Activated T-helper 1 cell treated with anti-CD3 and anti-CD28 coated beads, Interleukin-2, amount 50 U/mL, for 16 hours (primary cell): Measurements from ENCODE around the gene NEO1.

Source experiments
- DNase-seq, 2 donors: peaks; one replicate each; pipeline ENCODE4 v3.0.0-alpha.2; 2020; ENCODE audit warnings: low read depth in 1 of 2, low spot score in 1 of 2

Gene NEO1, protein sequence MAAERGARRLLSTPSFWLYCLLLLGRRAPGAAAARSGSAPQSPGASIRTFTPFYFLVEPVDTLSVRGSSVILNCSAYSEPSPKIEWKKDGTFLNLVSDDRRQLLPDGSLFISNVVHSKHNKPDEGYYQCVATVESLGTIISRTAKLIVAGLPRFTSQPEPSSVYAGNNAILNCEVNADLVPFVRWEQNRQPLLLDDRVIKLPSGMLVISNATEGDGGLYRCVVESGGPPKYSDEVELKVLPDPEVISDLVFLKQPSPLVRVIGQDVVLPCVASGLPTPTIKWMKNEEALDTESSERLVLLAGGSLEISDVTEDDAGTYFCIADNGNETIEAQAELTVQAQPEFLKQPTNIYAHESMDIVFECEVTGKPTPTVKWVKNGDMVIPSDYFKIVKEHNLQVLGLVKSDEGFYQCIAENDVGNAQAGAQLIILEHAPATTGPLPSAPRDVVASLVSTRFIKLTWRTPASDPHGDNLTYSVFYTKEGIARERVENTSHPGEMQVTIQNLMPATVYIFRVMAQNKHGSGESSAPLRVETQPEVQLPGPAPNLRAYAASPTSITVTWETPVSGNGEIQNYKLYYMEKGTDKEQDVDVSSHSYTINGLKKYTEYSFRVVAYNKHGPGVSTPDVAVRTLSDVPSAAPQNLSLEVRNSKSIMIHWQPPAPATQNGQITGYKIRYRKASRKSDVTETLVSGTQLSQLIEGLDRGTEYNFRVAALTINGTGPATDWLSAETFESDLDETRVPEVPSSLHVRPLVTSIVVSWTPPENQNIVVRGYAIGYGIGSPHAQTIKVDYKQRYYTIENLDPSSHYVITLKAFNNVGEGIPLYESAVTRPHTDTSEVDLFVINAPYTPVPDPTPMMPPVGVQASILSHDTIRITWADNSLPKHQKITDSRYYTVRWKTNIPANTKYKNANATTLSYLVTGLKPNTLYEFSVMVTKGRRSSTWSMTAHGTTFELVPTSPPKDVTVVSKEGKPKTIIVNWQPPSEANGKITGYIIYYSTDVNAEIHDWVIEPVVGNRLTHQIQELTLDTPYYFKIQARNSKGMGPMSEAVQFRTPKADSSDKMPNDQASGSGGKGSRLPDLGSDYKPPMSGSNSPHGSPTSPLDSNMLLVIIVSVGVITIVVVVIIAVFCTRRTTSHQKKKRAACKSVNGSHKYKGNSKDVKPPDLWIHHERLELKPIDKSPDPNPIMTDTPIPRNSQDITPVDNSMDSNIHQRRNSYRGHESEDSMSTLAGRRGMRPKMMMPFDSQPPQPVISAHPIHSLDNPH (N-terminal part only)

DNA sequence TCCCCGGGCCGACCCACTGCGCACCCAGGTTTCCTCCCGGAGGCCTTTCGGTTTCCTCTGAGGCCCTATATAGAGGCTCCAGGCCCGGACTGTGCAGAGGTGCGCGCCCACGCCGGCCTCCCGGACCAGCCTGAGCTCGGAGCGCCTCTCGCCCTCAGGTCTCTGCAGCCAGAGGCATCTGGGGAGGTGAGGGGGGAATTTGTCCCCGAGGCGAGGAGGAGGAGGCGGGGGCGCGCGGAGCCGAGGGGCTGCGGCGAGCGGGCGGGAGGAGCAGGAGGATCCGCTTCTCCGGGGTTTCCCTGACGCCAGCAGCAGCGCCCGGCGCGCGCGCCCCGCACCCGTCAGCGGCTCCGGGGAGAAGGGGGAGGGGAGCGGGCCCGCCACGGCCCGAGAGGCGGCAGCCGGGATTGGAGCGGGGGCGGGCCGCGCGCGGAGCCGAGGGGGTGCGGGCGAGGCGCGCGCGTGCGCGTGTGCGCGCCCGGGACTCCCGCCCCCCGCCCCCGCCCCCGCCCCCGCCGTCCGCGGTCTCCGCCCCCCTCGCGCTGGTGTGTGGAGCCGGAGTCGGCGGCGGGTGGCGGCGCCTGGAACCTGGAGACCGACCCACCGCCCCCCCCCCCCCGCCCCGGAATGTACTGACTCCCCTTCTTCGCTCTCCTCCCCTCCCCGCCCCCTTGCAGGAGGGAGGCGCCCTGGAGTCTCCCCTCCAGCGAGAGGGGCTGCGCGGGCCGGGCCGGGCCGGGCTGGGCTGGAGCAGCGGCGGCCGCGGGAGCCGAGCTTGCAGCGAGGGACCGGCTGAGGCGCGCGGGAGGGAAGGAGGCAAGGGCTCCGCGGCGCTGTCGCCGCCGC, at the start of gene NEO1:
TSS of gene NEO1 (plus strand) at position 657 of the 846 bp plus-strand sequence. CDS start 213 bp downstream, outside the sequence.
- peak; percentile 65 to 80 for DNase-seq

DNA sequence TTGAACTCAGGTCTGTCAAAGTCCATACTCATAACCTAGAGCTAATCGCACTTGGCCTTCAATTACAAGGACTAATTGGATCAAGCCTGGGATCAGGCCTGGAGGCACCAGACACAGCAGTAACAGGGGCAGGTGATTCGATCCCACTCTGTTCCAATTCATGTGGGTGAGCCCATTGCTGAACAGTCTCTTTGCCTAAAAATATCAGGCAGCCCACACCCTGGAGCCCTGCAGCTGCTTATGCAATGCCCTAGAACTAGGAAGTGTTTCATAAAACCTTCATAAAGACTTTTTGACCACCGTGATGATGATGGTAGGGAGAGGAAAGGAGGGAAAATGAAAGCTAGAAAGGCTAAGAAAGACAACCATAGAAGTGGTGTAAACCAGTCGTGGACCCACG, 47.8 kb upstream of the NEO1 start:
- no peak for DNase-seq

DNA sequence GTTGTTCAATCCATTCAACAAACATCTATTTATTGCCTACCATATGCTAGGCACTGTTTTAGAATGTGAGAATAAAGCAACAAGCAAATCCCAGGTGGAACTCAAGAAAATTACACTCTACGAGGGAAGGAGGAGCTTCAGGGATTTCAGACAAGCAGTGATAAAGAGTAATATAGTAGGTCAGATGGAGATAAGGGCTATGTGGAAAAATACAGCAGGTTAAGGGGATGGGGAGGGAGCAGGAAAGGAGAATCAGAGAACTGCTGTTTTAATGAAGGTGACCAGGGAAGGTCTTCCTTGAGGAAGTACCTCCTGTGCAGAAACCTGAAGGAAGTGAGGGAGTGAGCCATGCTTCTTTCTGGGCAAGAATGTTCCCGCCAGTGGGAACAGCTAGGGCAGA, 47.2 kb upstream of the NEO1 start:
- DNase-seq, result no peak

DNA sequence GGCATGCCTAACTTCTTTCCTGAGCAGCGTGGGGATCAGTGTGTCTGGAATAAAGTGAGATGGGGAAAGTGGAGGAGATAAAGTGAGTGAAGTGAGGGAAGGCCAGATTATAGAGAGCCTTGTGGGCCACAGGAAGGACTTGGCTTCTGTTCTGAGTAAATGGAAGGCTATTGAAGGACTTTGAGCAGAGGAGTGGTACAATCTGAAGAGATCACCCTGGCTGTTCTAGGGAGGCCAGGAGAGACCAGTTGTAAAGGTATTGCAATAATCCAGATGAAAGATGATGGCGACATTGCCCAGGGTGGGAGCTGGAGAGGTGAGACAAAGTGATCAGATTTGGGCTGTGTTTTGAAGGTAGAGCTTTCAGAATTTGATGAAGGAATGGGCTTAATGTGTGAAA, 46.8 kb upstream of the NEO1 start:
- DNase-seq, result no peak

DNA sequence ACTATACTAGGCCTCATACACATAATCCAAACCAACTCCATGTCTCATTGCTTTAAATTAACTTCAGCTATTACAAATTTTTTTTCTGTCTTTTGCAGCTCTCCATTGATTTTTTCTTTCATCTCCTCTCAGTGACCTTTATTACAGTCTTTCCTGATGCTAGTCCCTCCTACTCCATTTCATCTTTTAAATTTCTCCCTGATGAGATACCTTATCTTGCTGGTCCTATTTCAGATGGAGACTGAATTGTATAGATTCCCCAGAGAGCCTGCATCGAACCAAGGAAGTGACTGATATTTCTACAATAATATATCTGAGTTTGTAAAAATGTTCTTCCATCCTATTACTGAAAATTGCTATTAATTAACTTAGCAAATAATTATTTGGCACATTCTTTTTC, 45.7 kb upstream of the NEO1 start:
- DNase-seq, result no peak

DNA sequence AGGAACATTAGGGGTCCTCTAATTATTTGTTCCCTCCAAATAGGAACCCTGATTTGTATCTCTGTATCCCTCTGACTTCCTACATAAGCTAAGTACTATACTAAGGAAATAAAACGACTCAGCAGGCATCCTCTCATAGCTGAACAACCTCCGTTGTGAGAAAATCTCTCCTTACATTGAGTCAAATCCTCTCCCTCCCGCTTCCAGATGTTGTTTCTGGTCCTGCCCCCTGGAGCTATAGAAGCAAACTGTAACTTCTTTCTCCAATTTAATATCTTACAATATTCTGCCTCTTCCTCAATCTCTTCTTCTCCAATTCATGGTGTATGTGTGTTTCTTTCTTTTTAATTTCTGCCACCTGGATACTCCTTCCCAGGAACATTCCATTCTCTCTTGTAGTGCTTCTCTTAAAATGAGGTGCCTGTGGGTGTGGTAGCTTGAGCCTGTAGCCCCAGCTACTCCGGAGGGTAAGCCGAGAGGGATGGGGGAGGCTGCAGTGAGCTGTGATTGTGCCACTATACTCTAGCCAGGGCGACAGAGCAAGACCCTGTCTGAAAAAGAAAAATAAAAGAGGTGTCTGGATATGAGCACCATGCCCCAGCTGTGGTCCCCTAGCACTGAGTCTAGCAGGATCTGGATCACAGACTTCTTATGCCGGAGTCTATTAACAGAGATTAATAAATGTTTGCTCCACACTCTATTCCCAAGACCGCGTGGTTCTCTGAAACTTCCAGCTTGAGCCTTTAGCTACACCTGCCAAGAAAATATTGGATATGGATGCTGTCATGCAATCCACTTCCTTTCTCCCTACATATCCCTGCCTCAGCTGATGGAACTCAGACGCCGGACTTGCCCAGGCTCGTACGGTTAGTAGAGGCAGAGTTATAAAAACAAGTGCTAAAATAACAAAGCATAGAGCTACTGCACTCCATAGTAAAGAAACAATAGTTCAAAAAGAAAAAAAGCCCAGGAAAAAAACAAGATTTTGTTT, 42.9 kb upstream of the NEO1 start:
- DNase-seq, result no peak

DNA sequence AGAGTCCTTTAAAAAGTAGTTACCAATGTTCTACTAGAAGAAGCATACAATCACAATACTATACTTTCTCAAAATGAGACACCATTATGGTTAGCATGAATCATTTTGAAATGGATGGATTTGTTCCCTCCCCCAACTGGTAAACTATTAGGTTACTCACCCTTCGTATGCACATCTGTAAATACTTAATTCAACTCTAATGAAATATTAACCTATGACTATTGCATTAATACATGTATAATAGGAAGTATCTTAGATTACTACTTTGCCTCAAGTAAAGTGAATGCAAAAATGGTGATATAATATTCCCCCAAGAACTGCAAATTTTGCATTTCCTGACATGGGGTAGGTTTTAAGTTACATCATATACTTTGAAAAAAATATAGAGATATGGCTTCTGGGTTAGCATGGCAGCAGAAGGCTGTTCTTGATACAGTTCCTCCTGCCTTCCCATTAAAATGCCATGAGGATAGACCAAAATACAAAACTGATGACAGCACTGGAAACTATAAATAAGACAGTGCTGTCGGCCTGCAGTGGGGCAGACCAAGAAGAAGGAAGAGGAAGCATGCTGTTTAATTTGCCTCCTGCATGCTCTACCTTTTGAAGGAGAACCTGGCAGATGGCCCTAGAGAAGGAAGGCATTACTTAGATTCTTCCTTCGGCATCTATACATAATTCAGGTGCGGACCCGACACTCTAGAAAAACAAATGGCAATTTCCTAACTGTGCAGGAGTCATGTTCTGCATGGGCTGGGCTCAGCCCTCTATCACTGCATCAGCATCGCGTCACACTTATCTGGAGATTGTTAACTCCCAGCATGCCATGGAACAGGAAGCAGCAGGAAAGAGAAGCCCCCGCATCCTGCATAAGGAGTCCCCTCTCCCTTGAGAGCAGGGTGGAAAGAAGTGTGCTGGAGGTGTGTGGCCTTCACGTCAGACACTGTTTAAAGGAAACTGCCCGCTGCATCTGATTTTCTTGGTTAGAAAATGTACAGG, 41.8 kb upstream of the NEO1 start:
- DNase-seq, result no peak

DNA sequence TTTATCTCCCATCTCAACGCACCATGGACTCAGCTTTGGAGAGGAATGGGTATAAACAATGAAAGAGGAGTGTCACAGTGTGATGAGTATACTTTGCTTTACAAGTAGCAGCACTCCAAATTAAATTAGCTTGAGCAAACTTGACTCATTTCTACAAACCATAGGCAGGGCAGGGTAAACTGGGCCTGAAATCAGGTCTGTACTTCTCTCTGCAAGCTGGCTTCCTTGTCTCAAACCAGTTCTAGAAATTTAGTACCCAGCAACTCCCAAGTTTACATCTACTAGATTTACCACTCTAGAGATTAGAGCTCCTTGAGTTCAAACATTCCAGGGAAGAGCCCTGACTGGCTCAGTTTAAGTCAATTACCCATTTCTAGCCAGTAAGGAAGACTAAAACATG, 37.4 kb upstream of the NEO1 start:
- no peak for DNase-seq

DNA sequence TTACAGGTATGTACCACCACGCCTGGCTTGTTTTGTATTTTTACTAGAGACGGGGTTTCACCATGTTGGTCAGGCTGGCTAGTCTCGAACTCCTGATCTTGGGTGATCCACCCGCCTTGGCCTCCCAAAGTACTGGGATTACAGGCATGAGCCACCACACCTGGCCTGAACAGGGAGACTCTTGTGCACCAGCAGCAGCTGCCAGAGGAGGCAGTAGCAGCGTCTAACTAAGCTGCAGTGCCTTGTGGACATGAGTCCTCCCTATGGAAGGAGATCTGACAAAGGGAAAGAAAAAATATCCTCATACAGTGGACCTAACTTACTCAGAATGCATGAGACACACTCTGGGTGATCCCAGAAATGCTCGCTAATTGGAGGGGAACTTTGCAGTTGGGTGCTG, 36.8 kb upstream of the NEO1 start:
- no peak for DNase-seq

DNA sequence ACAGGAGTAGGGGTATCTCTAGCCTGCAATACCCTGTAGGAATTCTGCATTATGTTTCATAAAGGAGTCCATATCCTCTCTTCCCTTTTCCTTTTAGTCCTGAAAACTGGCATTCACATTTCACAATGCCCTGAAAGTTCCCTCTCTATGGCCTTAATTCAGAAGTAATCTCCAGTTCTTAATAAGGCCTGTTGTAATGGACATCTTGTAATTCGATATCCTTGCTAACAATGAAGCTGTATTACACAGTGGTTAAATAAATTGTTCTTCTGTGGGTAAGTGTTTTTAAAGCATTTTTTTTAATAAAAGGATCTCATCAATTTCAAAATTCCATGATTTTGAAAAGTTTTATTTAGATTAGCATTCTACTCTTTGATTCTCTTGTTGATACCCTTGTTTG, 34.3 kb upstream of the NEO1 start:
- DNase-seq, result no peak

DNA sequence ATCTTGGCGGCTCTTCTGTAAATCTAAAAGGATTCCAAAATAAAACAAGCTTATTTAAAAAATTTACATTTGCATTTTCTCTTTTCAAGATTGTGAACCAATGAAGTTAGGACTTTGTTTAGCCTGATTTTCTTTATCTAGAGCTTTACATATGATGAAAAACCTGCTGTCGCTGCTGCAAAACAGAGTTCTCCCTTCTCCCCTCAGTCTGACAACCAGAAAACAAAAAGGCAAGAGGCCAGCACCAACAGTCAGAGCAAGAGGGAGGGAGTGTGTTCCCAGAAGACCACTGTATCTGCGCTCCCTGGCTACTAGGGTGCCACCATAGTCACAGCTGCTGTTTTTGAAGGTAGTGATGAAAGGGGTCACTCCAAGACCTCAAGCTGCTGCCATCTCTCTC, 33.1 kb upstream of the NEO1 start:
- no peak for DNase-seq

DNA sequence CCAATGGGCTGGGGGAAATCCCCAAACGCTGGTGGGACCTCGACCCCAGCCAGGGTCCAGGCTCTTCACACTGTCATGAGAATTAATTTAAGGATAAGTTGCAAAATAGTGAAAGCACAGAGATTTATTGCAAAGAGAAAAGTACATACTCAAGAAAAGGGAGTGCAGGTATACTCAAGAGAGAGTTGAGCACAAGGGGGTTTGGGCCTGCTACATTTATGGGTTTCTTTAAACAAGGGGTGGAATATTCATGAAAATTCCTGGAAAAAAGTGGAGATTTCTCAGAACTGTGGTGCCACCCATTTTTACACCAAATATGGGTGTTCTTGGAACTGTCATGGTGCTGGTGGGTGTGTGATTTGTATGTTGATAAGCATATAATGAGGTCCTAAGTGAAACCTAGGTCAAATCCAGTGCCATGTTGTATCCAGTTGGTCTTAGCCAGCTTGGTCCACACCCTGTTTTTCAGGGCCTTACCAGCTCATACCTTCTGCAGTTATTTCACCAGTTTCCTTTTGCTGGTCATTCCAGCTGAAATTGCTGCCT, 32.6 kb upstream of the NEO1 start:
- DNase-seq, result no peak

DNA sequence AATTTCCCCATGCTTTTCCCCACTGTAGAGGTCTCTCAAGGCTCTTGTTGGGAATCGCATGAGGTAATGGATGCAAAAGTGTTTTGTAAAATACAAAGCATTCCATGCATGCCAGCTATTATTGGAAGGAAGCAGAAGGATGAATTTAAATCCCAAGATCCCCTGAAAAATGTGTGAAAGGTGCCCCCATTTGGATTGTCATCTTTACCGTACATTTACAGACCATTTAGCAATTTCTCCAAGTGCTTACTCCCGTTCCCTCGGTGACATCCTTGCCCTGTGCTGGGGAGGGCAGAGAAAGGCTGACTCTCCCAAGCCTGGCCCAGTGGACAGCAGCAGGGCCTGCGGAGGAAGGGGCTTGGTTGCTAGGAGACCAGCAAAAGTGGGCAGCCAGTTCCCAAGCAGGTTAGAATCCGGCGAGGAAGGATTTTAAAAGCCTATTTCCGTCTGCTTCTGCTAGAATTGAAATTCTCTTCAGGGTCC, 31.1 kb upstream of the NEO1 start:
- DNase-seq, result no peak

DNA sequence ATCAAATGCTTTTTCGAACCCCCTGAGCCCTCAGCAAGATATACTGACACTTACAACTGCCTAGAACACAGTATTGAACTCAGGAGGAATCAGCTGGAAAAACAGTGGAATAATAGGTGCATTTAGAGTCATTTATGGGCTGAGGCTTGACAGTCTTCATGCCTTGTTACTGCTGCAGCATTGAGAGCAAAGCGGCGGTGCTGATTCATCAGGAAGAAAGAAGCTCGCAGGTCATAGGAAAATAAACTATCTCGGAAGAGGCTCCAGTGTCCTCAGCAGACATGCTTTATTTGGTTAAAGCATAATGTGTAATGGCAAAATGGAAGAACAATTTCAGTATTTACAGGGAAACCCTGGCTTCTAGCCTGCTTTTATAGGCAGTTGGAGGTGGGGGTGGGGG, 30.1 kb upstream of the NEO1 start:
- DNase-seq, result no peak

DNA sequence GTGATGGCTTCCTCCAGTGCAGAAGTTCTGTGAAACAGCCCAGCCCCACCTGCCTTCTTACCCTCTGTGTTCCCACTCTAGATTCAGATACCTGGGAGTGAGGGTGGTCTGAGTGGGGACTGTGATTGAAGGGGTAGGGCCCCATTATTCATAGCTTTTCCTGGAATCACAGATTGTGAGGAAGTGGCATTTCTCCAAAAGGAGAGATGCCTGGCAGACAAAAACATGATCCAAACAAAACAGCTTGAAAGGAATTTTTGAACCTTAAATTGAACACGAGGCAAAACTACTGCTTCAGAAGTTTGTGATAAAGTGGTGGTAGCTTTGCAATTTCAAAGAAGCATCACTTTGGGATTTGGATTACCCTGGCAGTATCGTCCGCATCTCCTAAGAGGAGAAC, 29.2 kb upstream of the NEO1 start:
- no peak for DNase-seq

DNA sequence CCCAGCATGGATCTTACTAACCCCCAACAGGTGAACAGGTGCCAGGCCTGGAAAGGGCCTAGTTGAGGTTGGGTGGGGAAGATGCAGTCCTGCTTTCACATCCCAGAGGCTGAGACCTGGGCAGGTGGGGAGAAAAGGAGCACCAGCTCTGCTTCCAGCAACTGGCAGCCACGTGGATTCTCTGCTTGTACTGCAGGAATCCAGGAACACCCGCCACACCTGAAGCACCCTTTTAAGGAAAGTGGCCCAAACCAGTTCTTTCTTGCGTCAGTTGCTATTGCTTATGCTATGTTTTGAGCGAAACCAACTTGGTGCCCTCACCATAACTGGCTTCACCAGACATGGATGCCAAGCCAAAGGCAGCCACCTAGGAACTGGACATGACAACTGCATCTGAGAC, 28.1 kb upstream of the NEO1 start:
- DNase-seq, result no peak

DNA sequence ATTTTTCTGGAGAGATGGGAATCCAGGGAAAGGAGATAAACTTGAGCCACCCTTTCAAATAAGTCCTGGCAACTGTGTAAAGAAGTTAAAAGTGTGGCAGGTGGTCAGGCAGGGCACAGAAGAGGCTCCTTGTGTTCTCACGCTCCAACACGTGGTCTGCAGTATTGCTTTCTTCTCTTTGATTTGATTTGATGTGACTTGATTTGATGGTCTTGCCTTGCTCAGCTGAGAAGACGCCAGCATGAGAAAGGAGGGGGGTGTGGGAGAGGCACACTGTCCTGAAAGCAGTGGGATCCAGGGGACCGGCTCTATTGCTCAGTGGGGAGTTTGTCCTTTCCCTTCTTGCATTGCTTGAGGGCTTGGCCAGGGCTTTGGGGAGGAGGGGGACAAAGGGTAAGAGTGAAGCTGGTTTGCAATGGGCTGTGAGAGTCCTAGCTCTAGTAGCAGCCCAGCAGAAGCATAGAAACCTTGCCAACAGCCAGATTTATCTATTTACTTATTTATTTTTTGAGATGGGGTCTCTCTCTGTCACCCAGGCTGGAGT, 25.7 kb upstream of the NEO1 start:
- no peak for DNase-seq
